ENCODE data around the gene GSG1L.
A peak's percentile ranks its signal among the peaks of the same experiment; 100 is the strongest.

GSG1L gene

DNA sequence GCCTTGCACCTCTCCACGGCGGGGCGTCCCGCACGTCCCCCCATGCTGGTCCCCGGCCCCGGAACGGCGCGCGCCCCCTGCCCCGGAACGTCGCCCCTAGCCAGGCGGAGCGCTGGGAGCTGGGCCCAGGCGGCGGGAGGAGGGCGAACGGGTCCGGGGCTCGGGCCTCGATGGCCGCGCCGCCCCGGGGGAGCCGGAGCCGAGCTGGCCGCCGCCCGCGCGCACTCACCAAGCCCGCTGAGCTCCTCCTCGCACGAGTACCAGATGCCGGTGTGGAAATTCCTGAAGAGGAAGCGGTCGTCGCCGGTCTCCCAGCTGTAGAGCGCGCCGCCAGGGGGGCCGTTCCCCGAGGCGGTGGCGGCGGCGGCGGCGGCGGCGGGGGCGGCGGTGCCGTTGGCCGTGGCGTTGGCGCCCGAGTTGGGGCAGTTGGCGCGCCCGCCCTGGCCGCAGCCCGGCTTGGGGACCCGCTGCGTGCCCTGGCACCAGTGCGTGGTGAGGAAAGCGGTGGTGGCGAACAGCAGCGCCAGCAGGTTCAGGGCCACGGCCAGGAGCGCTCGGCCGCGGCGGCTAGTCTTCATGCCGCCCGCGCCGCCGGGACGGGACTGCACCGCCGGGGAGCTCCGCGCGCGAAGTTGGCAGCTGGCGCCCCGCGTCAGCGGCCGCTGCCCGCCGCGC lies 530 bp downstream of the GSG1L start:
- H3K9me3 ChIP-seq (ENCODE audit: control insufficient read depth, insufficient read depth, low read length), result no peaks in the 10 kb centered on the region; the same call in 1 of the 2 replicates
- H3K9ac ChIP-seq (ENCODE audit: low read depth, low read length), result peak overlapping the region; percentile 51; the same call in 1 of the 2 replicates
- no peaks in the 10 kb centered on the region; the same call in 1 of the 2 replicates for H3K4me1 ChIP-seq (ENCODE audit: insufficient read depth, low read length)
- no peaks in the 10 kb centered on the region for H3K36me3 ChIP-seq (ENCODE audit: insufficient read depth, low read length)

GRCh38 chr16:28062261-28062846 lies 1.2 kb downstream of the GSG1L start:
- no peaks in the 10 kb centered on the region for H3K36me3 ChIP-seq (ENCODE audit: insufficient read depth, low read length)
- no peaks in the 10 kb centered on the region; the same call in 1 of the 2 replicates for H3K9me3 ChIP-seq (ENCODE audit: control insufficient read depth, insufficient read depth, low read length)
- peak overlapping the region; percentile 51; the same call in 1 of the 2 replicates for H3K9ac ChIP-seq (ENCODE audit: low read depth, low read length)
- H3K4me1 ChIP-seq (ENCODE audit: insufficient read depth, low read length), result no peaks in the 10 kb centered on the region; the same call in 1 of the 2 replicates

- Histone ChIP-seq H3K9ac (ENCODE audit: low read depth, low read length) (no peak overlapping the region), H3K36me3 (ENCODE audit: insufficient read depth, low read length) (no peaks in the 10 kb centered on the region), H3K9me3 (ENCODE audit: control insufficient read depth, insufficient read depth, low read length) (no peaks in the 10 kb centered on the region; the same call in 1 of the 2 replicates), H3K4me1 (ENCODE audit: insufficient read depth, low read length) (no peaks in the 10 kb centered on the region; the same call in 1 of the 2 replicates)
Observed at GRCh38 chr16:28061352-28062101, 2.0 kb downstream of the GSG1L start.

DNA sequence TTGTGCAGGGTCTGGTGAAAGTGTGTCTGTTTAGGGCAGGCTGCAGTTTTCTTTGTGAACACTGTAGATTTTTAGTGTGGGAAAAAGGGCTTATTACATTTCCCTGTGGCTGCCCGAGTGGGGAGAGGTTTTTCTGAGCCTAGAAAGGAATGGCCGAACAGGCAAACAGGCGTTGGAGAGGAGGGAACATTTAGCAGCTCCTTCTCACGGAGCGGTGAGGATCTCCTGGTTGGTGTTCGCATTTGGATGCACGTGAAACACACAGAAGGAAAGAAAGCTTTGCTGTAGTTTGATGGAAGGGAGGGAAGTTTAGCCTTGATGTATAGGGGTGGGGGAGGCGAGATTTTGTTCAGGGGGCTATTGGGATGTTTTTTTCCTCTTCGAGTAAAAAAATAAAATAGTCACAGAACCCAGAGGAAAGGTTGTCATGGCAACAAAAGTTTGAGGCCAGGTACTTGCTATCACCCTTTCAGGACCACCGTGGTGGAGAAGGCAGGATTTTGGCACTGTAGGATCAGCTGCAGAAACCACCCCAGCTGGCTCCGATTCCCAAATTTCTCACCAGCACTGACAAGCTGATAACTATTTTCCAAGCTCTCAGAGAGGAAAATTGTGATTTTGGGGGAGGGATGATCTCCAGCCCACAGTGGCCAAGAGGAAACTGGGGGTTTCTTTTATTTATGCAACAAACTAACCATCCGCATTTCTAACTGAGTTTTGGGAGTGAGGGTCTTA lies 3.5 kb downstream of the GSG1L start:
- Histone ChIP-seq H3K36me3 (ENCODE audit: insufficient read depth, low read length) (no peaks in the 10 kb centered on the region), H3K9me3 (ENCODE audit: control insufficient read depth, insufficient read depth, low read length) (no peaks in the 10 kb centered on the region; the same call in 1 of the 2 replicates), H3K4me1 (ENCODE audit: insufficient read depth, low read length) (no peaks in the 10 kb centered on the region), H3K9ac (ENCODE audit: low read depth, low read length) (no peak overlapping the region)

GRCh38 chr16:28058839-28059589 lies 4.5 kb downstream of the GSG1L start:
- Histone ChIP-seq H3K9me3 (ENCODE audit: control insufficient read depth, insufficient read depth, low read length) (no peaks in the 10 kb centered on the region; the same call in 1 of the 2 replicates), H3K9ac (ENCODE audit: low read depth, low read length) (no peak overlapping the region), H3K4me1 (ENCODE audit: insufficient read depth, low read length) (no peaks in the 10 kb centered on the region), H3K36me3 (ENCODE audit: insufficient read depth, low read length) (no peaks in the 10 kb centered on the region)

- no peak overlapping the region for H3K9ac ChIP-seq (ENCODE audit: low read depth, low read length)
- H3K36me3 ChIP-seq (ENCODE audit: insufficient read depth, low read length), result no peaks in the 10 kb centered on the region
- no peaks in the 10 kb centered on the region for H3K4me1 ChIP-seq (ENCODE audit: insufficient read depth, low read length)
- no peaks in the 10 kb centered on the region; the same call in 1 of the 2 replicates for H3K9me3 ChIP-seq (ENCODE audit: control insufficient read depth, insufficient read depth, low read length)
Observed at GRCh38 chr16:28057949-28058348, 5.6 kb downstream of the GSG1L start.

DNA sequence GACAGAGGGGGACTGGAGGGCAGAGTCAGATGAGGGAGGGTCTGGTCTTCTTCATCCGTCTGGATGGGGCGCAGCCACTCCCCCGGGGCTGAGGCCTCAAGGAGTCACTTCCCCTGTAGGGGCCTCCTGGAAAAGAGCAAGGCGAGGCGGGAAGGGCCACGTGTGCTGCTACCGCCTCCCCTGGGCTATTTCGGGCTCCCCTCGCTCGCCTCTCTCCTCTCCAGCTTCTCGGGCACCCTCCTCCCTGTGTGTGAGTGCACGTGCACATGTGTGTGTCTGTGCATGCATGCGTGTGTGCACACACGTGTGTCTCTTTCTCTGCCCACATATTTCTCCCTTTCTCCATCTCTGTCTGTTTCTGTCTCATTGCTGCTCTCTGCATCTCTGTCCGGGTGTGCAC lies 10.1 kb downstream of the GSG1L start:
- Histone ChIP-seq H3K4me1 (ENCODE audit: insufficient read depth, low read length) (no peaks in the 10 kb centered on the region), H3K36me3 (ENCODE audit: insufficient read depth, low read length) (no peaks in the 10 kb centered on the region), H3K9me3 (ENCODE audit: control insufficient read depth, insufficient read depth, low read length) (peaks cover 3% of the 10 kb centered on the region; the same call in 1 of the 2 replicates), H3K9ac (ENCODE audit: low read depth, low read length) (no peak overlapping the region)

- H3K9ac ChIP-seq (ENCODE audit: low read depth, low read length), result no peak overlapping the region
- H3K4me1 ChIP-seq (ENCODE audit: insufficient read depth, low read length), result no peaks in the 10 kb centered on the region
- no peaks in the 10 kb centered on the region for H3K36me3 ChIP-seq (ENCODE audit: insufficient read depth, low read length)
Observed at GRCh38 chr16:28052274-28053128, 11.0 kb downstream of the GSG1L start.

DNA sequence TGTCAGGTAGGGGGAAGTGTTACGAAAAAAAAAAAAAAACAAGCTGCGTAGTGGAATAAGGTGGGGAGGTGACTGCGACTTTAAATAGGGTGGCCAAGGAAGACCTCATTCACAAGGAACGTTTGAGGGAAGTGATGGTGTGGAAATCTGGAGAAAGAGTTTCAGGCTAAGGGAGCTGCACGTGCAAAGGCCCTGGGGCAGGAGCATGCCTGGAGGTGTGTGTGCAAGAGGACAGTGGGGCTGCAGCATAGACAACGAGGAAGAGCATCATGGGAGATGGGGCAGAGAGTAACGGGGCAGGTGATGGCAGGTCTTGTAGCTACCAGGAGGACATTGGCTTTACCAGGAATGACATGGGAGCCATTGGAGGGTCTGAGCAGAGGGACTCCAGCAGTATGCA lies 12.0 kb downstream of the GSG1L start:
- H3K36me3 ChIP-seq (ENCODE audit: insufficient read depth, low read length), result no peaks in the 10 kb centered on the region
- H3K9ac ChIP-seq (ENCODE audit: low read depth, low read length), result no peak overlapping the region
- H3K9me3 ChIP-seq (ENCODE audit: control insufficient read depth, insufficient read depth, low read length), result peaks cover 3% of the 10 kb centered on the region; the same call in 1 of the 2 replicates
- no peaks in the 10 kb centered on the region for H3K4me1 ChIP-seq (ENCODE audit: insufficient read depth, low read length)

More at GRCh38 chr16:28052274-28053128, 11.0 kb downstream of the GSG1L start:
- peaks cover 3% of the 10 kb centered on the region; the same call in 1 of the 2 replicates for H3K9me3 ChIP-seq (ENCODE audit: control insufficient read depth, insufficient read depth, low read length)

DNA sequence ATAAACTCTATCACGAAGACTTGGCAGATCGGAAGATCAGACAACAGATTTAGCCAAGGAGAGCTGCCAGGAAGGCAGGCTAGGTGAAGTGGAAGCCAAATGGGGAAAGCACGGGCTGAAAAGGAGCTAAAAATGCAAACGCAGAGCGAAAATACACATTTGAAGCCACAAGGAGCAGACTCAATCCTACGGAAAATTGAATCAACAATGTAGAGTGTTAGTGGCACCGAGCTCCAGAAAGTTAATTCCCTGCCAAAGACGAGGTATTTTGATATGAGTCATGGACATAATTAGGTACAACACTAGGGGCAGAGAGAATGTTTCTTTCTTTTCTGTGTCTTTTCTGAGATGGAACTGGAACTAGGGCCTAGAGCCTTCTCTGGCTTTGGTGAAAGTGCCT lies 20.7 kb downstream of the GSG1L start:
- Histone ChIP-seq H3K36me3 (ENCODE audit: insufficient read depth, low read length) (no peaks in the 10 kb centered on the region), H3K4me1 (ENCODE audit: insufficient read depth, low read length) (no peaks in the 10 kb centered on the region; the same call in 1 of the 2 replicates), H3K9ac (ENCODE audit: low read depth, low read length) (no peak overlapping the region), H3K9me3 (ENCODE audit: control insufficient read depth, insufficient read depth, low read length) (no peaks in the 10 kb centered on the region)

- Histone ChIP-seq H3K4me1 (ENCODE audit: insufficient read depth, low read length) (no peaks in the 10 kb centered on the region; the same call in 1 of the 2 replicates), H3K9me3 (ENCODE audit: control insufficient read depth, insufficient read depth, low read length) (no peaks in the 10 kb centered on the region), H3K36me3 (ENCODE audit: insufficient read depth, low read length) (no peaks in the 10 kb centered on the region), H3K9ac (ENCODE audit: low read depth, low read length) (no peak overlapping the region)
Observed at GRCh38 chr16:28041615-28042014, 21.9 kb downstream of the GSG1L start.

- H3K9ac ChIP-seq (ENCODE audit: low read depth, low read length), result no peak overlapping the region
- no peaks in the 10 kb centered on the region; the same call in 1 of the 2 replicates for H3K4me1 ChIP-seq (ENCODE audit: insufficient read depth, low read length)
- H3K36me3 ChIP-seq (ENCODE audit: insufficient read depth, low read length), result no peaks in the 10 kb centered on the region
- no peaks in the 10 kb centered on the region for H3K9me3 ChIP-seq (ENCODE audit: control insufficient read depth, insufficient read depth, low read length)
Observed at GRCh38 chr16:28040039-28040438, 23.5 kb downstream of the GSG1L start.

GRCh38 chr16:28039493-28039892 lies 24.0 kb downstream of the GSG1L start:
- H3K36me3 ChIP-seq (ENCODE audit: insufficient read depth, low read length), result no peaks in the 10 kb centered on the region
- H3K4me1 ChIP-seq (ENCODE audit: insufficient read depth, low read length), result no peaks in the 10 kb centered on the region; the same call in 1 of the 2 replicates
- H3K9ac ChIP-seq (ENCODE audit: low read depth, low read length), result no peak overlapping the region
- no peaks in the 10 kb centered on the region for H3K9me3 ChIP-seq (ENCODE audit: control insufficient read depth, insufficient read depth, low read length)
